ENCODE data around the gene OGFOD1.

OGFOD1 gene

DNA sequence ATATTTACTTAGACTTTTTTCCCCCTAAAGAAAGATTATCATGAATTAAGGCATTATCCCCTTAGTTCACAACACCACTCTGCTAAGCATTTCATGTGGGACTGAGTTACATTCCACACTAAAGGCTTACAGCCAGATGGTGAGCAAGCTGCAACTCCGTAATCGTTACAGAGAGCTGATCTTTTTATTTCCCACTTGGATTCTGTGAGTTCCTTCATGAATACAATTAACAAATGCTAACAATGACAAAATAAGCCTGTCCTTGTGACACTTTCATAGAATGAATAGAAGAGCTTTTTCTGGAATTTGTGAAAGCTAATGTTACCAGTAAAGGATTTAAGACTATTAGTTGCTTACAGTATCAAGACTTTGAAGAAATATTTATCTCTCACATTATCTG is 8.7 kb downstream of the OGFOD1 start:
- no peak overlapping the region for H3K4me3 ChIP-seq (ENCODE audit: low read depth, low read length)
- TF ChIP-seq POLR2A (IDR thresholded peaks at IDR 0.05; ENCODE audit: extremely low read depth, insufficient read length) = no peak
- TF ChIP-seq, protein P1, sequence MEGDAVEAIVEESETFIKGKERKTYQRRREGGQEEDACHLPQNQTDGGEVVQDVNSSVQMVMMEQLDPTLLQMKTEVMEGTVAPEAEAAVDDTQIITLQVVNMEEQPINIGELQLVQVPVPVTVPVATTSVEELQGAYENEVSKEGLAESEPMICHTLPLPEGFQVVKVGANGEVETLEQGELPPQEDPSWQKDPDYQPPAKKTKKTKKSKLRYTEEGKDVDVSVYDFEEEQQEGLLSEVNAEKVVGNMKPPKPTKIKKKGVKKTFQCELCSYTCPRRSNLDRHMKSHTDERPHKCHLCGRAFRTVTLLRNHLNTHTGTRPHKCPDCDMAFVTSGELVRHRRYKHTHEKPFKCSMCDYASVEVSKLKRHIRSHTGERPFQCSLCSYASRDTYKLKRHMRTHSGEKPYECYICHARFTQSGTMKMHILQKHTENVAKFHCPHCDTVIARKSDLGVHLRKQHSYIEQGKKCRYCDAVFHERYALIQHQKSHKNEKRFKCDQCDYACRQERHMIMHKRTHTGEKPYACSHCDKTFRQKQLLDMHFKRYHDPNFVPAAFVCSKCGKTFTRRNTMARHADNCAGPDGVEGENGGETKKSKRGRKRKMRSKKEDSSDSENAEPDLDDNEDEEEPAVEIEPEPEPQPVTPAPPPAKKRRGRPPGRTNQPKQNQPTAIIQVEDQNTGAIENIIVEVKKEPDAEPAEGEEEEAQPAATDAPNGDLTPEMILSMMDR (IDR thresholded peaks at IDR 0.05; ENCODE audit: low read depth, low read length) = no peak
- no peak for TF ChIP-seq MYC (IDR thresholded peaks at IDR 0.05; ENCODE audit: low read depth, low read length)
- TF ChIP-seq, protein P2, sequence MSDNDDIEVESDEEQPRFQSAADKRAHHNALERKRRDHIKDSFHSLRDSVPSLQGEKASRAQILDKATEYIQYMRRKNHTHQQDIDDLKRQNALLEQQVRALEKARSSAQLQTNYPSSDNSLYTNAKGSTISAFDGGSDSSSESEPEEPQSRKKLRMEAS (IDR thresholded peaks at IDR 0.05; ENCODE audit: low read depth, low read length) = no peak
- no peak for DNase-seq (ENCODE audit: low read depth)

DNA sequence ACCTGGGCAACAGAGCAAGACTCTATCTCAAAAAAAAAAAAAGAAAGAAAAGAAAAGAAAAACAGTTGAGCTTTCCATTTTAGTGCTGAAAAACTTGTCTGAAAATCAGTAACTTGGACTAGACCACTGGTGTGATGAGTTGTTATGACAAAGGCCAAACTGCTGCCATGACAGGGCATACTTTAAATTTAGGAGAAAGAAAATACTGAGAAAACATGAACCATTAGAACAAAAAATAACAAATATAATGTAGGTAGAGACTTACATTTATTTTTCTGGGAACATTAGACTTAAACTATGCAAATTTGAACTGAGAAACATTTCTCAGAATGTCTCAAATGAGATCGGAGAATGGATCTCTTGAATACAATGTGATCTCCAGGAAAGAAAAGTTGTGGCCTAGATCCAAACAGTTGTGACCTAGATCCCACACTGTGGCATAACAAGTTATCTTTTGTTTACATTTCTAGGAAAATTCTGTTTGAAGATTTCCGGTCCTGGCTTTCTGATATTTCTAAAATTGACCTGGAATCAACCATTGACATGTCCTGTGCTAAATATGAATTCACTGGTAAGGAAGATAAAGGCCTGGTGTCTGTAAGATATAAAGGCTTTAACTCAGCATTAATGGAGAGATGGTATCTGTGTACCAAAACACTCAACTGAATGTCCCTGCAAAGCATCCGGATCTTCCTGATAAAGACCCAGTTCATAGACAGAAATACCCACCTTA is 10.9 kb downstream of the OGFOD1 start:
- DNase-seq (ENCODE audit: low read depth) = no peak

DNA sequence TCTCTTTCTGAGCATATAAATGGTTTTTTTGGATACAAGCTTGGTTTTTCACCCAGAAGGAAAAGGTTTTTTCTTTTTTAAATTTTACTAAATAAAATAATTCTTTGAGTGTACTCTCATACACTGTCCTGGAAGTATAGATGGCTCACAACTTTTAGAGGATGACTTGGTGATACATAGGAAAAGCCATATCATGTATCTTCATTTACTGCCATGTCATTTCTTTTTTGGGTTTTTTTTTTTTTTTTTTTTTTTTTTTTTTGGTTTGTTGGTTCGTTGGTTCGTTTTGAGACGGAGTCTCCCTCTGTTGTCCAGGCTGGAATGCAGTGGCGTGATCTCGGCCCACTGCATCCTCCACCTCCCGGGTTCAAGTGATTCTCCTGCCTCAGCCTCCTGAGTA is 11.8 kb downstream of the OGFOD1 start:
- no peak overlapping the region for H3K4me3 ChIP-seq (ENCODE audit: low read depth, low read length)
- TF ChIP-seq POLR2A (IDR thresholded peaks at IDR 0.05; ENCODE audit: extremely low read depth, insufficient read length) (no peak), MYC (IDR thresholded peaks at IDR 0.05; ENCODE audit: low read depth, low read length) (no peak)
- TF ChIP-seq, protein P2 (IDR thresholded peaks at IDR 0.05; ENCODE audit: low read depth, low read length) = no peak
- TF ChIP-seq, protein P1 (IDR thresholded peaks at IDR 0.05; ENCODE audit: low read depth, low read length) = no peak
- no peak for DNase-seq (ENCODE audit: low read depth)

More for the DNA sequence above, 10.9 kb downstream of the OGFOD1 start:
- TF ChIP-seq POLR2A (IDR thresholded peaks at IDR 0.05; ENCODE audit: extremely low read depth, insufficient read length) (no peak), MYC (IDR thresholded peaks at IDR 0.05; ENCODE audit: low read depth, low read length) (no peak)
- TF ChIP-seq, protein P2 (IDR thresholded peaks at IDR 0.05; ENCODE audit: low read depth, low read length) = no peak
- TF ChIP-seq, protein P1 (IDR thresholded peaks at IDR 0.05; ENCODE audit: low read depth, low read length) = no peak
- H3K4me3 ChIP-seq (ENCODE audit: low read depth, low read length) = no peak overlapping the region

DNA sequence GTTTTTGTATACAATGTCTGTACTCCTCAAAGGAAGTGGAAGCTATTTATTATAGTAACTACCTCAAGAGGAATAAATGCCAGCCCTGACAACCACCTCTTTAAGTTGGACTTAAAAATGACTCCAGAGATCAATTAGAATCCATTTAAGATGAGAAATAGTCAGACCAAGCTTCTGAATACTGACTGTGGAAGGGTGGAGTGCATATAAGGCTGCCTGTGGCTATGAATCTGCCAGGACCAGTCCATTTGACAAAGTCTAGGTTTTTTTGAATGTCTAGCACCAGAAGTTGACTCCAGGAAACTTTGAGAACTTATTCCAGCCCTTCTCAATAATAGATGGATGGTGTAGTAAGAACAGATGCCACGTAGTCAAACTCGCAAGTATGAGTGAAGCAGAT is 15.0 kb downstream of the OGFOD1 start:
- no peak for TF ChIP-seq POLR2A (IDR thresholded peaks at IDR 0.05; ENCODE audit: extremely low read depth, insufficient read length)
- TF ChIP-seq, protein P1 (IDR thresholded peaks at IDR 0.05; ENCODE audit: low read depth, low read length) = no peak
- no peak for TF ChIP-seq MYC (IDR thresholded peaks at IDR 0.05; ENCODE audit: low read depth, low read length)
- TF ChIP-seq, protein P2 (IDR thresholded peaks at IDR 0.05; ENCODE audit: low read depth, low read length) = no peak
- DNase-seq (ENCODE audit: low read depth) = no peak
- no peak overlapping the region for H3K4me3 ChIP-seq (ENCODE audit: low read depth, low read length)

DNA sequence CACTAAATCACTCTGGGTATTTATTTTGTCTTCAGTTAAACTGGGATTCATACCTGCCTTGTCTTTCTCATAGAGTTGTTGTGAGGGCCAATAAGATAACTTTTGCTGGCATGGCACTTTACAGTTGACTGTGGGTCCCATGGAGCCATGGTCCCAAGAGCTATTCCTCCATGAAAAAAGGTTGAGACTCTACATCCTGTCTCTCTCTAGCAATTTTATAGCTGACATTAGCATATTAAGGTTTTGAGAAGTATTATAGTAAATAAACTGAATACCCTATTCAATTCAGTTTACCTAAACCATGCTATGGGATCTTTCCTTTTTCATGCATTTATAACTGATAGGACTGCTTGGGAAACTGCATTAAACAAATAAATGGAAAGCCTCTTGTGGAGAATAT is 17.4 kb downstream of the OGFOD1 start:
- no peak for TF ChIP-seq POLR2A (IDR thresholded peaks at IDR 0.05; ENCODE audit: extremely low read depth, insufficient read length)
- TF ChIP-seq, protein P1 (IDR thresholded peaks at IDR 0.05; ENCODE audit: low read depth, low read length) = no peak
- no peak overlapping the region for H3K4me3 ChIP-seq (ENCODE audit: low read depth, low read length)
- no peak for DNase-seq (ENCODE audit: low read depth)

Measured in NB4 (cell line).